Sigmoid colon (tissue), 7 donors: ENCODE results near the gene ZBTB22. TPM values are rescaled to one million over a fixed set of nuclear protein-coding genes. Genes with fewer than 3 reads are reported as not detected.
"Not testable (repeated sequence)": the region's sequence is repeated elsewhere in the genome, so short reads cannot be mapped to it uniquely, and the experiment has no call there.

ENCODE experiments used
- DNase-seq: peaks from one replicate; pipeline ENCODE4 v3.0.0-alpha.2; 2019
- H3K27ac ChIP-seq, 4 donors: fragments of 200-600 bp; sonication (generic); one replicate each; pipeline ENCODE4 v1.5.1; 2016 to 2019; ENCODE audit warnings: mild to moderate bottlenecking in 1 of 4
- H3K27me3 ChIP-seq, 3 donors: fragments of 200-600 bp; sonication (generic); one replicate each; pipeline ENCODE4 v1.5.1; 2019; ENCODE audit warnings: mild to moderate bottlenecking in 1 of 3
- H3K36me3 ChIP-seq, 4 donors: fragments of 200-600 bp; sonication (generic); one replicate each; pipeline ENCODE4 v1.5.1; 2016 to 2019
- H3K4me1 ChIP-seq, 4 donors: fragments of 200-600 bp; sonication (generic); one replicate each; pipeline ENCODE4 v1.5.1; 2017 to 2019
- H3K4me3 ChIP-seq, 4 donors: fragments of 200-600 bp; sonication (generic); one replicate each; pipeline ENCODE4 v1.5.1; 2017 to 2019; ENCODE audit warnings: mild to moderate bottlenecking in 2 of 4, moderate library complexity in 1 of 4
- H3K9me3 ChIP-seq, 4 donors: fragments of 200-600 bp in 3 of 4; sonication (generic) in 3 of 4; one replicate each; pipeline versions ENCODE4 v1.5.1 to v1.6.1; 2013 to 2019
- EP300 ChIP-seq, 4 donors: sonication (generic); formaldehyde crosslinking; IDR thresholded peaks; one replicate each; pipeline ENCODE4 v1.6.1; 2017; ENCODE audit warnings: antibody characterized with exemption in 4 of 4
- POLR2A ChIP-seq, 2 donors: fragments of 450-650 bp; IDR thresholded peaks; one replicate each; pipeline ENCODE4 v1.6.1; 2016; ENCODE audit warnings: antibody characterized with exemption in 2 of 2, mild to moderate bottlenecking in 2 of 2, moderate library complexity in 2 of 2
- POLR2AphosphoS5 ChIP-seq, 4 donors: sonication (generic); formaldehyde crosslinking; IDR thresholded peaks; one replicate each; pipeline ENCODE4 v1.6.1; 2017; ENCODE audit warnings: antibody characterized with exemption in 4 of 4
- WGBS, 2 donors: extraction: QIAGEN DNeasy Blood & Tissue Kit; methylation state at CpG; one replicate each; pipeline ENCODE4 v1.1.7; 2013; 5-methylcytosine and 5-hydroxymethylcytosine counted together
- intact Hi-C: fragments of 100-400 bp; cut with DNase I; formaldehyde crosslinking; loops from one replicate; pipeline ENCODE4 v1.15.1; 2023
- polyA plus RNA-seq, 3 donors: library from polyadenylated mRNA; stranded (reverse); fragments of 200-250 nt; gene quantifications; one replicate each; pipeline ENCODE4 v1.2.3, GENCODE V29; 2013
- total RNA-seq, 4 donors: library from RNA; depleted of rRNA; stranded (reverse); fragments of >200 nt; gene quantifications; one replicate each; pipeline ENCODE4 v1.1.0, GENCODE V29; 2016
- TF ChIP-seq, protein P1 (sequence below), 4 experiments: fragments of 450-650 bp in 3 of 4; fragments of 200-600 bp in 1 of 4; IDR thresholded peaks; one replicate each; pipeline ENCODE4 v1.5.1; 2016 to 2019; ENCODE audit warnings: antibody characterized with exemption in 4 of 4, mild to moderate bottlenecking in 3 of 4, moderate library complexity in 2 of 4
- donor health status: healthy with polysubstance abuse.
- donor health status: Bipolar disorder and iron deficiency.
- donor health status: healthy.

ZBTB22 gene
- total and polyA plus RNA-seq, 7 donors = 9.4 to 19.2 (median 13.2) TPM

DNA sequence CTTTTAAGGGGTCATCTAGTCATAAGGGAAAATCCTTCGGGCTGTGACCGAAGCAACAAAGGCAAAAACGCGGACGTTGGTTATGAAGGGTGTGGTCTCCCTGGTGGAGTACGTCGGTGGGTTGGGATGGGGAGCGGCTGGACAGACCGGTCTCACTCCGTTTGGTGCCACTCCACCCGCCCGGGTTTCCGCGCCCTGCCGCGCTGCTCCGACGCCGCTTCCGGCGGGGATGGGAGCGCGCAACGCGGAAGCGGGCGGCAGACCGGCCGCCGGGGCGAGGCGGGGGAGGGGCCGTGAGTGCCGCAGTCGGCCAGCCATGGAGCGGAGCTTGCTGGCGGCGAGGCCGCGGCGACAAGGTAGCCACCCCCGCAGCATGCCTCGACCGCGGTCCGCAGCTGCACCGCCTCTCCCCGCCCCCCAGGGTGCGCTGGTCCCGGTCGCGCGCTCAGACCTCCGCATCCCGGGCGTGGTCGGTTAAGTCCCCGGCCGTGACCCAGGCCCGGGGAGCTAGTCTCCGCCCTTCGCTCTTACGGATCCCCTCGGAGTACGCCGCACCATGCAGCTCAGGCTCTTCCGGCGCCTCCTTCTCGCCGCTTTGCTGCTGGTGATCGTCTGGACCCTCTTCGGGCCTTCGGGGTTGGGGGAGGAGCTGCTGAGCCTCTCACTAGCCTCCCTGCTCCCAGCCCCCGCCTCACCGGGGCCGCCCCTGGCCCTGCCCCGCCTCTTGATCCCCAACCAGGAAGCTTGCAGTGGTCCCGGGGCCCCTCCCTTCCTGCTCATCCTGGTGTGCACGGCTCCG lies 40.5 kb downstream of the ZBTB22 start, which contains the start of gene B3GALT4:
Gene B3GALT4 (plus strand): TSS at position 260 of the 799 bp plus-strand sequence. CDS start 297 bp downstream, at position 557.
- Histone ChIP-seq H3K36me3 (peaks cover 6 to 73% (median 20%) of the 10 kb centered on the region in 4 donors), H3K27ac (peak within 1 kb of the TSS; percentile 90 to 94 (median 93)), H3K4me3 (peak within 1 kb of the TSS; percentile 48 to 87 (median 64)), H3K27me3 (no peaks in the 10 kb centered on the region), H3K9me3 (no peaks in the 10 kb centered on the region), H3K4me1 (peaks cover 0 to 60% (median 56%) of the 10 kb centered on the region in 4 donors)
- TF ChIP-seq, protein P1, sequence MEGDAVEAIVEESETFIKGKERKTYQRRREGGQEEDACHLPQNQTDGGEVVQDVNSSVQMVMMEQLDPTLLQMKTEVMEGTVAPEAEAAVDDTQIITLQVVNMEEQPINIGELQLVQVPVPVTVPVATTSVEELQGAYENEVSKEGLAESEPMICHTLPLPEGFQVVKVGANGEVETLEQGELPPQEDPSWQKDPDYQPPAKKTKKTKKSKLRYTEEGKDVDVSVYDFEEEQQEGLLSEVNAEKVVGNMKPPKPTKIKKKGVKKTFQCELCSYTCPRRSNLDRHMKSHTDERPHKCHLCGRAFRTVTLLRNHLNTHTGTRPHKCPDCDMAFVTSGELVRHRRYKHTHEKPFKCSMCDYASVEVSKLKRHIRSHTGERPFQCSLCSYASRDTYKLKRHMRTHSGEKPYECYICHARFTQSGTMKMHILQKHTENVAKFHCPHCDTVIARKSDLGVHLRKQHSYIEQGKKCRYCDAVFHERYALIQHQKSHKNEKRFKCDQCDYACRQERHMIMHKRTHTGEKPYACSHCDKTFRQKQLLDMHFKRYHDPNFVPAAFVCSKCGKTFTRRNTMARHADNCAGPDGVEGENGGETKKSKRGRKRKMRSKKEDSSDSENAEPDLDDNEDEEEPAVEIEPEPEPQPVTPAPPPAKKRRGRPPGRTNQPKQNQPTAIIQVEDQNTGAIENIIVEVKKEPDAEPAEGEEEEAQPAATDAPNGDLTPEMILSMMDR (IDR thresholded peaks at IDR 0.05) = peak; percentile 13 to 52 (median 29)
- peak in 3 of 4 donors; percentile 24 to 85 (median 80) for TF ChIP-seq POLR2AphosphoS5 (IDR thresholded peaks at IDR 0.05)
- TF ChIP-seq POLR2A (IDR thresholded peaks at IDR 0.05) = peak; percentile 27 to 40
- TF ChIP-seq EP300 (IDR thresholded peaks at IDR 0.05) = no peak
- DNase-seq = peak; percentile 91
- intact Hi-C loops = loop anchor here (2.0 to 10.0 kb wide), 2 partner anchors 22 to 1612 kb away; partner anchors contain the start of genes C6orf47, CSNK2B, GPANK1 and LY6G5B
- 0% methylated on average over 80 of the region's 80 CpGs for WGBS, 2 donors

GRCh38 chr6:33276581-33276863 lies 41.0 kb downstream of the ZBTB22 start:
- H3K9me3 ChIP-seq = no peaks in the 10 kb centered on the region
- H3K4me1 ChIP-seq = peaks cover 0 to 60% (median 56%) of the 10 kb centered on the region in 4 donors
- no peaks in the 10 kb centered on the region for H3K27me3 ChIP-seq
- no peak for DNase-seq
- peak overlapping the region; percentile 48 to 87 (median 64) for H3K4me3 ChIP-seq
- peaks cover 6 to 68% (median 20%) of the 10 kb centered on the region in 4 donors for H3K36me3 ChIP-seq
- intact Hi-C loops = loop anchor here (2.0 to 10.0 kb wide), 2 partner anchors 22 to 1612 kb away; partner anchors contain the start of genes C6orf47, CSNK2B, GPANK1 and LY6G5B
- TF ChIP-seq POLR2AphosphoS5 (IDR thresholded peaks at IDR 0.05) (no peak), POLR2A (IDR thresholded peaks at IDR 0.05) (no peak), EP300 (IDR thresholded peaks at IDR 0.05) (no peak)
- TF ChIP-seq, protein P1 (IDR thresholded peaks at IDR 0.05) = no peak
- H3K27ac ChIP-seq = peak overlapping the region; percentile 90 to 94 (median 93)

DNA sequence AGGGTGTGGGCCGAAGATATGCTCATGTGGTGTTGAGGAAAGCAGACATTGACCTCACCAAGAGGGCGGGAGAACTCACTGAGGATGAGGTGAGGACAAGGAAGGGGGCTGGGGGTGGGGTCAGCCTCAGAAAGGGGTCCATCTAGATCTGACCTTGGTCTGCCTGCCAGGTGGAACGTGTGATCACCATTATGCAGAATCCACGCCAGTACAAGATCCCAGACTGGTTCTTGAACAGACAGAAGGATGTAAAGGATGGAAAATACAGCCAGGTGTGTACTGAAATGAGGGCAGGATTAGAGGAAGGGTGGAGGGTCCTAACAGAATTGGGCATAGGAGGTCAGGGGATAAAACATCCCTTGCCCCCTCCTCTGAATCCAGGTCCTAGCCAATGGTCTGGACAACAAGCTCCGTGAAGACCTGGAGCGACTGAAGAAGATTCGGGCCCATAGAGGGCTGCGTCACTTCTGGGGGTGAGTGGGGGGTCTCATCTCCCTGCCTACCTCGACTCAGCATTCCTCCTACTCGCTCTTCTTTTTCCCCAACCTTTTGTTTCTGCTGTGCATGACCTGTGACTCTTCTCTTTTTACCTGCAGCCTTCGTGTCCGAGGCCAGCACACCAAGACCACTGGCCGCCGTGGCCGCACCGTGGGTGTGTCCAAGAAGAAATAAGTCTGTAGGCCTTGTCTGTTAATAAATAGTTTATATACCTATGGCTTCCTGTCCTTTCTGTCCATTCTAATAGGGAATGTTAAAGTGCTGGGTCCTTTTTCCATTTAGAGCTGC lies 41.6 kb downstream of the ZBTB22 start:
- WGBS, 2 donors = 42 to 71% methylated on average over 16 of the region's 16 CpGs
- not testable (repeated sequence) for H3K9me3 ChIP-seq, H3K27me3 ChIP-seq, DNase-seq
- peaks cover 6 to 63% (median 20%) of the 10 kb centered on the region in 4 donors for H3K36me3 ChIP-seq
- H3K4me1 ChIP-seq = peaks cover 0 to 63% (median 58%) of the 10 kb centered on the region in 4 donors
- H3K27ac ChIP-seq = peak overlapping the region; percentile 90 to 94 (median 93)
- peak overlapping the region in 3 of 4 donors; percentile 48 to 87 (median 74) for H3K4me3 ChIP-seq
- intact Hi-C loops = loop anchor here (2.0 to 10.0 kb wide), 2 partner anchors 23 to 1611 kb away; partner anchors contain the start of genes C6orf47, CSNK2B, GPANK1 and LY6G5B

GRCh38 chr6:33273924-33274902 lies 43.3 kb downstream of the ZBTB22 start:
- TF ChIP-seq POLR2A (IDR thresholded peaks at IDR 0.05) (no peak), POLR2AphosphoS5 (IDR thresholded peaks at IDR 0.05) (no peak)
- TF ChIP-seq, protein P1 (IDR thresholded peaks at IDR 0.05) = no peak
- intact Hi-C loops = loop anchor here (5.0 to 10.0 kb wide), 3 partner anchors 72 to 1609 kb away; partner anchors contain the start of genes C6orf47, CSNK2B, GPANK1 and HSD17B8
- Histone ChIP-seq H3K9me3 (no peaks in the 10 kb centered on the region), H3K4me3 (no peak overlapping the region), H3K27me3 (no peaks in the 10 kb centered on the region), H3K36me3 (peaks cover 6 to 48% (median 18%) of the 10 kb centered on the region in 4 donors), H3K4me1 (peaks cover 0 to 74% (median 70%) of the 10 kb centered on the region in 4 donors), H3K27ac (peak overlapping the region in 1 of 4 donors; percentile 5)
- no peak for DNase-seq
- 23 to 62% methylated on average over 14 of the region's 14 CpGs for WGBS, 2 donors
